ENCODE measurements around the gene OR2AJ1.

Gene OR2AJ1

DNA sequence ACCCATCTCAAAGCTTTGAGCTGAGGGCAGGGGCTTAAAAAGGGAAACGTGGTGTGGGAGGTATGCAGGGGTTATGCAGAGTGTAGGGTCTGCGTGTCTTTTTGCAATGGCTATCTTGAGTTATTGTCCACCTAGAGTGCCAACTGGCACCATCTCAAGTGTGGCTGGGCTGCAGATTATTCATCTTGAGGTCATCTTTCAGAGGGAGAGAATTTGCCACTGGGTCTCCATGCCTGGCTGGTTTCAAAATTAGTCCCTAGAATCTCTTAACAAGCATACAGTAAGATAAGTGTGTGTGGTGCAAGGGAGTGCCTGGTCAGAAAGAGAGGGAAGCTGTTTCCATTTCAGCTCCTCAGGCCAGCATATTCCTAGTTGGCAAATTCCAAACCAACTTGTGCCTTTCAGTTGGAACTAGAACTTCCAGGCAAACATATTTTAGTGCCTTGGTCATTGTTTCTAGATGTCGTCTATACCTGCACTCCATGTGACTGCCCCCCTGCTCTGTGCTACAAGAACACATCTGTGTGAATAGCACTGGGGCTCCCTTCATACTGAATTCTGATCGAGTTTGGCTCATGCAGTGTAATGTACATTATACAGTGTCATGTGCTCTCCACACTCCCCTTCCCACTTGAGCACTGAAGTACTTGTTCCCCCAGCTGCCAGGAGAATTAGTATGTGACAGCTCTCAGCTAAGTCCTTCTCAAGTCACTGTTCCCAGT is 9.6 kb upstream of the OR2AJ1 start:
- no peaks in the 10 kb centered on the region for H3K36me3 ChIP-seq (ENCODE audit: control insufficient read depth, insufficient read depth, low read length)
- no peak for DNase-seq (ENCODE audit: extremely low read depth, insufficient read length)
- TF ChIP-seq, protein P1, sequence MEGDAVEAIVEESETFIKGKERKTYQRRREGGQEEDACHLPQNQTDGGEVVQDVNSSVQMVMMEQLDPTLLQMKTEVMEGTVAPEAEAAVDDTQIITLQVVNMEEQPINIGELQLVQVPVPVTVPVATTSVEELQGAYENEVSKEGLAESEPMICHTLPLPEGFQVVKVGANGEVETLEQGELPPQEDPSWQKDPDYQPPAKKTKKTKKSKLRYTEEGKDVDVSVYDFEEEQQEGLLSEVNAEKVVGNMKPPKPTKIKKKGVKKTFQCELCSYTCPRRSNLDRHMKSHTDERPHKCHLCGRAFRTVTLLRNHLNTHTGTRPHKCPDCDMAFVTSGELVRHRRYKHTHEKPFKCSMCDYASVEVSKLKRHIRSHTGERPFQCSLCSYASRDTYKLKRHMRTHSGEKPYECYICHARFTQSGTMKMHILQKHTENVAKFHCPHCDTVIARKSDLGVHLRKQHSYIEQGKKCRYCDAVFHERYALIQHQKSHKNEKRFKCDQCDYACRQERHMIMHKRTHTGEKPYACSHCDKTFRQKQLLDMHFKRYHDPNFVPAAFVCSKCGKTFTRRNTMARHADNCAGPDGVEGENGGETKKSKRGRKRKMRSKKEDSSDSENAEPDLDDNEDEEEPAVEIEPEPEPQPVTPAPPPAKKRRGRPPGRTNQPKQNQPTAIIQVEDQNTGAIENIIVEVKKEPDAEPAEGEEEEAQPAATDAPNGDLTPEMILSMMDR (IDR thresholded peaks at IDR 0.05; ENCODE audit: insufficient read depth, low read length, poor library complexity, severe bottlenecking): no peak
- H3K4me3 ChIP-seq (replicated peaks; ENCODE audit: low read depth, low read length): no peak overlapping the region
- no peaks in the 10 kb centered on the region for H3K27me3 ChIP-seq (replicated peaks; ENCODE audit: control insufficient read depth, insufficient read depth, low read length)

DNA sequence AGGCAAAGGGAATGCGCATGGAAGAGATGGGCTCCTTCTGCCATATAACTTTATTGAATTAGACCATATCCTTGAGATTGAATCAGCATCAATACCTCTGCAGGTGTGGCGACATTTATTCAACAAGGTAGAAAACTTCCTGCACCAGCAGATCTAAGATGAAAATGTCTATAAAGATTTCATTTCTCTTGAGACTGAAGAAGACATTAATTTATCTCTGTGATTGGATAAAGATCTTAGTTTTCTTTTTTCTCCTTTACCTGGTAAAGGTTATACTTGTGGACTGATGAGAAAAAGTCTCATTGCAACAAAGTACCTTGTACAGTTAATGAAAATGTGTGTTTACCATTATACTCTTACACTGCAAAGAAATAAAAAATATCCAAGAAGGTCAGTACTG is 4.7 kb upstream of the OR2AJ1 start, which contains the start of gene OR2T8:
Gene OR2T8 (plus strand): TSS at position 301 of the 400 bp plus-strand sequence. CDS start 766 bp downstream, outside the sequence.
- no peak within 1 kb of the TSS for H3K4me3 ChIP-seq (replicated peaks; ENCODE audit: low read depth, low read length)
- TF ChIP-seq, protein P1 (IDR thresholded peaks at IDR 0.05; ENCODE audit: insufficient read depth, low read length, poor library complexity, severe bottlenecking): no peak
- no peak for DNase-seq (ENCODE audit: extremely low read depth, insufficient read length)
- H3K27me3 ChIP-seq (replicated peaks; ENCODE audit: control insufficient read depth, insufficient read depth, low read length): no peaks in the 10 kb centered on the region
- H3K36me3 ChIP-seq (ENCODE audit: control insufficient read depth, insufficient read depth, low read length): no peaks in the 10 kb centered on the region

DNA sequence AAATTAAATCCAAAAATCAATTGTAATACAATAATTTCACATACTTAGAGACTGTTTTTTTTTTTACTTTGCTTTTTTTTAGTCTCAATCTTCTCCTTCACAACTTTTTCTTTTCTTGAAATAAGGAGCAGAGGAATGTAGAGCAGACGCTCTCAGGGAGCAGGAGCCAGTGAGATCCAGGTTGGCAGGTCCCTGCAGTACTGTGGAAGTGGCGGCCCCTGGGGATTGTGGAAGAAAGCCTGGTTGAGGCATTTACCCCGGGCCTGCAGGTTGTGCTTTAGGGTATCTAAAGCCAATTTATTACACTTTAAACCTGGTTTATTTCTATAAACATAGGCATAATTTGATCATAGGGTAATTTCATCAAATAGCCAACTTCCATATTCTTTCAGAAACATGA is 748 bp upstream of the OR2AJ1 start:
- Histone ChIP-seq H3K4me3 (replicated peaks; ENCODE audit: low read depth, low read length) (no peak overlapping the region), H3K36me3 (ENCODE audit: control insufficient read depth, insufficient read depth, low read length) (no peaks in the 10 kb centered on the region), H3K27me3 (replicated peaks; ENCODE audit: control insufficient read depth, insufficient read depth, low read length) (no peaks in the 10 kb centered on the region)
- DNase-seq (ENCODE audit: extremely low read depth, insufficient read length): no peak
- TF ChIP-seq, protein P1 (IDR thresholded peaks at IDR 0.05; ENCODE audit: insufficient read depth, low read length, poor library complexity, severe bottlenecking): no peak

DNA sequence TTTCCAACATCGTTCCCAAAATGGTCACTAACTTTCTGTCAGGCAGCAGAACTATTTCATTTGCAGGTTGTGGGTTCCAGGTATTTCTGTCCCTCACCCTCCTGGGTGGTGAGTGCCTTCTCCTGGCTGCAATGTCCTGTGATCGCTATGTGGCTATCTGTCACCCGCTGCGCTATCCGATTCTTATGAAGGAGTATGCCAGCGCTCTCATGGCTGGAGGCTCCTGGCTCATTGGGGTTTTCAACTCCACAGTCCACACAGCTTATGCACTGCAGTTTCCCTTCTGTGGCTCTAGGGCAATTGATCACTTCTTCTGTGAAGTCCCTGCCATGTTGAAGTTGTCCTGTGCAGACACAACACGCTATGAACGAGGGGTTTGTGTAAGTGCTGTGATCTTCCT is 9.3 kb downstream of the OR2AJ1 start:
- Histone ChIP-seq H3K27me3 (replicated peaks; ENCODE audit: control insufficient read depth, insufficient read depth, low read length) (no peaks in the 10 kb centered on the region), H3K36me3 (ENCODE audit: control insufficient read depth, insufficient read depth, low read length) (no peaks in the 10 kb centered on the region), H3K4me3 (replicated peaks; ENCODE audit: low read depth, low read length) (no peak overlapping the region)
- DNase-seq (ENCODE audit: extremely low read depth, insufficient read length): no peak
- TF ChIP-seq, protein P1 (IDR thresholded peaks at IDR 0.05; ENCODE audit: insufficient read depth, low read length, poor library complexity, severe bottlenecking): no peak

DNA sequence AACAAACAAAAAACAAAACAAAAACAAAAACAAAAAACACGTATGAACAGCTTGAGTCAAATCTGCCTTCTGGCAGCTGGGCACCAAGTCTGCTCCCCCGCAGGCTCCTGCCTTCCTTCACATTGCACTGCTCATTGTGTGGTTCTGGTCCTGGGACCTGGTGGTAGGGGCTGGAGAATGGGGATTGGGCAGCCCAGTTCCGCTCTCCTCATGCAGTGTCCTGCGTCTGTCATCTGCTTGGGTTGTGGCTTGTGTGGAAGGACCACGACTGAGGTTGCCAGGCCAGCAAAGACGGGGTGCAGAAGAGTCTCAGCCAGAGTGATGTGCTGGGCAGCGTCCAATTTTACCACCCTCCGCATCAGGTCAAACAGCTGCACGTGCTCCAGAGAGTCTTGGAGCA is 11.1 kb downstream of the OR2AJ1 start:
- Histone ChIP-seq H3K27me3 (replicated peaks; ENCODE audit: control insufficient read depth, insufficient read depth, low read length) (no peaks in the 10 kb centered on the region), H3K36me3 (ENCODE audit: control insufficient read depth, insufficient read depth, low read length) (no peaks in the 10 kb centered on the region), H3K4me3 (replicated peaks; ENCODE audit: low read depth, low read length) (no peak overlapping the region)
- no peak for DNase-seq (ENCODE audit: extremely low read depth, insufficient read length)
- TF ChIP-seq, protein P1 (IDR thresholded peaks at IDR 0.05; ENCODE audit: insufficient read depth, low read length, poor library complexity, severe bottlenecking): no peak
